Tibial artery (tissue), 4 donors: ENCODE data around the gene OR10G4.
"Not testable (repeated sequence)": the region's sequence is repeated elsewhere in the genome, so short reads cannot be mapped to it uniquely, and the experiment has no call there.

Experiments used
- DNase-seq, 2 donors: peaks; one replicate each; pipeline ENCODE4 v3.0.0-alpha.2; 2019
- H3K27ac ChIP-seq, 2 donors: fragments of 200-600 bp; sonication (generic) in 1 of 2; 1 replicate in 1 of 2; 2 replicates in 1 of 2; pipeline ENCODE4 v1.5.1; 2018 to 2019; ENCODE audit warnings: mild to moderate bottlenecking in 1 of 2
- H3K27me3 ChIP-seq, 2 donors: fragments of 200-600 bp; sonication (generic) in 1 of 2; one replicate each; pipeline versions ENCODE4 v1.5.1 to v1.6.0; 2016 to 2019
- H3K36me3 ChIP-seq, 3 donors: fragments of 200-600 bp; sonication (generic) in 2 of 3; one replicate each; pipeline ENCODE4 v1.5.1; 2016 to 2019; ENCODE audit warnings: mild to moderate bottlenecking in 2 of 3
- H3K4me1 ChIP-seq, 4 donors: fragments of 200-600 bp; sonication (generic) in 2 of 4; 1 replicate in 3 of 4; 2 replicates in 1 of 4; pipeline ENCODE4 v1.5.1; 2016 to 2019
- H3K4me3 ChIP-seq, 2 donors: fragments of 200-600 bp; sonication (generic) in 1 of 2; 1 replicate in 1 of 2; 2 replicates in 1 of 2; pipeline ENCODE4 v1.5.1; 2018 to 2019; ENCODE audit warnings: mild to moderate bottlenecking in 2 of 2
- H3K9me3 ChIP-seq, 3 donors: fragments of 200-600 bp; sonication (generic) in 1 of 3; one replicate each; pipeline ENCODE4 v1.5.1; 2016 to 2019
- CTCF ChIP-seq, 2 experiments: fragments of 200-600 bp in 1 of 2; fragments of 450-650 bp in 1 of 2; IDR thresholded peaks; one replicate each; pipeline ENCODE4 v1.5.1; 2017 to 2019; ENCODE audit warnings: antibody characterized with exemption in 2 of 2, mild to moderate bottlenecking in 1 of 2, moderate library complexity in 1 of 2
- intact Hi-C: fragments of 100-400 bp; cut with DNase I; formaldehyde crosslinking; loops from one replicate; pipeline ENCODE4 v1.15.0; 2023; ENCODE audit warnings: low total_unique reads

Gene OR10G4

GRCh38 chr11:123995119-123995518 lies 17.7 kb upstream of the OR10G4 start, which contains the start of gene OR10G6:
Gene OR10G6 (minus strand): TSS chr11:123995161. CDS start chr11:123995161, 0 bp downstream.
- intact Hi-C loops, result no loop called here
- no peak for DNase-seq
- H3K27ac ChIP-seq, result no peak within 1 kb of the TSS
- no peak within 1 kb of the TSS for H3K4me3 ChIP-seq
- no peaks in the 10 kb centered on the region for H3K27me3 ChIP-seq
- no peaks in the 10 kb centered on the region for H3K9me3 ChIP-seq
- no peaks in the 10 kb centered on the region for H3K4me1 ChIP-seq
- TF ChIP-seq CTCF (IDR thresholded peaks at IDR 0.05), result no peak
- no peaks in the 10 kb centered on the region for H3K36me3 ChIP-seq

GRCh38 chr11:124015837-124016236 lies 3.0 kb downstream of the OR10G4 start:
- H3K36me3 ChIP-seq, DNase-seq, H3K27ac ChIP-seq, H3K4me3 ChIP-seq, H3K27me3 ChIP-seq, H3K4me1 ChIP-seq, intact Hi-C loops, H3K9me3 ChIP-seq: not testable (repeated sequence)

- Histone ChIP-seq H3K27ac (no peak within 1 kb of the TSS), H3K27me3 (no peaks in the 10 kb centered on the region), H3K4me1 (no peaks in the 10 kb centered on the region), H3K4me3 (no peak within 1 kb of the TSS), H3K9me3 (no peaks in the 10 kb centered on the region), H3K36me3 (no peaks in the 10 kb centered on the region)
- TF ChIP-seq CTCF (IDR thresholded peaks at IDR 0.05), result no peak
- no peak for DNase-seq
- intact Hi-C loops, result no loop called here
These were observed 13.7 kb downstream of the OR10G4 start, which contains the start of gene OR10G8 for GRCh38 chr11:124026498-124026897. Gene OR10G8 (plus strand): TSS chr11:124026798. CDS start chr11:124029623, 2,825 bp downstream.

- no peaks in the 10 kb centered on the region for H3K27me3 ChIP-seq
- no peak overlapping the region for H3K27ac ChIP-seq
- peaks cover 0 to 11% (median 0%) of the 10 kb centered on the region in 4 donors for H3K4me1 ChIP-seq
- no peak overlapping the region for H3K4me3 ChIP-seq
- intact Hi-C loops, result no loop called here
- TF ChIP-seq CTCF (IDR thresholded peaks at IDR 0.05), result no peak
- no peak for DNase-seq
- H3K36me3 ChIP-seq, result no peaks in the 10 kb centered on the region
- H3K9me3 ChIP-seq, result no peaks in the 10 kb centered on the region
These were observed 23.9 kb downstream of the OR10G4 start for GRCh38 chr11:124036666-124037065.

- intact Hi-C loops, result no loop called here
- no peak for TF ChIP-seq CTCF (IDR thresholded peaks at IDR 0.05)
These were observed 26.8 kb downstream of the OR10G4 start for GRCh38 chr11:124039557-124039956.

GRCh38 chr11:124041254-124041653 lies 28.5 kb downstream of the OR10G4 start, which contains the start of gene OR10G7:
Gene OR10G7 (minus strand): TSS chr11:124041325. CDS start chr11:124039001, 2,324 bp downstream.
- Histone ChIP-seq H3K9me3 (no peaks in the 10 kb centered on the region), H3K4me3 (no peak within 1 kb of the TSS), H3K27ac (no peak within 1 kb of the TSS), H3K4me1 (peaks cover 0 to 11% (median 0%) of the 10 kb centered on the region in 4 donors), H3K36me3 (no peaks in the 10 kb centered on the region), H3K27me3 (no peaks in the 10 kb centered on the region)
- TF ChIP-seq CTCF (IDR thresholded peaks at IDR 0.05), result no peak
- intact Hi-C loops, result no loop called here
- DNase-seq, result no peak

More at GRCh38 chr11:124039557-124039956, 26.8 kb downstream of the OR10G4 start:
- no peak overlapping the region for H3K4me3 ChIP-seq
- H3K4me1 ChIP-seq, result peaks cover 0 to 11% (median 0%) of the 10 kb centered on the region in 4 donors
- no peak overlapping the region for H3K27ac ChIP-seq
- no peaks in the 10 kb centered on the region for H3K9me3 ChIP-seq
- DNase-seq, result no peak
- no peaks in the 10 kb centered on the region for H3K27me3 ChIP-seq
- H3K36me3 ChIP-seq, result no peaks in the 10 kb centered on the region
